ENCODE data around the gene ENTPD3. TPM values are rescaled to one million over a fixed set of nuclear protein-coding genes. Genes with fewer than 3 reads are reported as not detected.

Gene ENTPD3
- total and polyA plus RNA-seq, 2 of the 13 experiments (the other 11 are each of a cell fraction or from before 2014, with no cell fraction given), result 0.07 TPM; not detected in 1

- TF ChIP-seq ZNF687 (CRISPR knock-in tag; IDR thresholded peaks at IDR 0.05) (peak; percentile 94), KLF15 (CRISPR knock-in tag; IDR thresholded peaks at IDR 0.05; ENCODE audit: borderline replicate concordance) (peak; percentile 37; the same call in 1 of the 2 replicates), ZNF138 (CRISPR knock-in tag; IDR thresholded peaks at IDR 0.05; ENCODE audit: low read depth) (0 out of 2 replicates have a peak, but pooled peaks have one; percentile 30), ZNF550 (CRISPR knock-in tag; IDR thresholded peaks at IDR 0.05; ENCODE audit: borderline replicate concordance) (no peak), ATF1 (CRISPR knock-in tag; IDR thresholded peaks at IDR 0.05) (0 out of 2 replicates have a peak, but pooled peaks have one; percentile 34), NR2F1 (CRISPR knock-in tag; IDR thresholded peaks at IDR 0.05) (no peak), TGIF2 (CRISPR knock-in tag; IDR thresholded peaks at IDR 0.05) (peak; percentile 71; the same call in 1 of the 2 replicates), ZNF44 (CRISPR knock-in tag; IDR thresholded peaks at IDR 0.05) (no peak), ZNF205 (CRISPR knock-in tag; IDR thresholded peaks at IDR 0.05) (peak; percentile 33; the same call in 1 of the 2 replicates), CTCF (CRISPR knock-in tag; IDR thresholded peaks at IDR 0.05) (no peak), NFE2L2 (IDR thresholded peaks at IDR 0.05; ENCODE audit: low read length) (no peak), ZNF382 (CRISPR knock-in tag; IDR thresholded peaks at IDR 0.05; ENCODE audit: borderline replicate concordance) (no peak), ZKSCAN5 (CRISPR knock-in tag; IDR thresholded peaks at IDR 0.05) (no peak), HES4 (CRISPR knock-in tag; IDR thresholded peaks at IDR 0.05; ENCODE audit: borderline replicate concordance) (peak; percentile 81), RAD51 (IDR thresholded peaks at IDR 0.05; ENCODE audit: borderline replicate concordance) (no peak), HNRNPL (IDR thresholded peaks at IDR 0.05; ENCODE audit: low read depth, low read length) (0 out of 2 replicates have a peak, but pooled peaks have one; percentile 62), GABPB1 (CRISPR knock-in tag; IDR thresholded peaks at IDR 0.05) (peak; percentile 77), GLI4 (CRISPR knock-in tag; IDR thresholded peaks at IDR 0.05; ENCODE audit: borderline replicate concordance) (peak; percentile 96; the same call in 1 of the 2 replicates)
- TF ChIP-seq, protein P1, sequence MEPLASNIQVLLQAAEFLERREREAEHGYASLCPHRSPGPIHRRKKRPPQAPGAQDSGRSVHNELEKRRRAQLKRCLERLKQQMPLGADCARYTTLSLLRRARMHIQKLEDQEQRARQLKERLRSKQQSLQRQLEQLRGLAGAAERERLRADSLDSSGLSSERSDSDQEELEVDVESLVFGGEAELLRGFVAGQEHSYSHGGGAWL (CRISPR knock-in tag; IDR thresholded peaks at IDR 0.05), result peak; percentile 86
- TF ChIP-seq, protein P2, sequence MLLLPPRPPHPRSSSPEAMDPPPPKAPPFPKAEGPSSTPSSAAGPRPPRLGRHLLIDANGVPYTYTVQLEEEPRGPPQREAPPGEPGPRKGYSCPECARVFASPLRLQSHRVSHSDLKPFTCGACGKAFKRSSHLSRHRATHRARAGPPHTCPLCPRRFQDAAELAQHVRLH (CRISPR knock-in tag; IDR thresholded peaks at IDR 0.05; ENCODE audit: borderline replicate concordance, low read depth), result peak; percentile 54; the same call in 1 of the 2 replicates
Measured at GRCh38 chr3:40456940-40457823, 70.2 kb downstream of the ENTPD3 start, which contains the start of gene RPL14 (continued).
